ENCODE results near the gene ERBIN. TPM values are rescaled to one million over a fixed set of nuclear protein-coding genes. Genes with fewer than 3 reads are reported as not detected.

Gene ERBIN
- total and polyA plus RNA-seq, 7 donors: 31.9 to 101 (median 64.9) TPM

- Histone ChIP-seq H3K4me3 (no peak overlapping the region), H3K9me3 (no peaks in the 10 kb centered on the region), H3K27me3 (no peaks in the 10 kb centered on the region), H3K27ac (no peak overlapping the region), H3K4me1 (peaks cover 0 to 11% (median 7%) of the 10 kb centered on the region in 4 donors), H3K36me3 (no peaks in the 10 kb centered on the region)
- intact Hi-C loops (cut with DNase I): loop anchor here (10.0 kb wide), 2 partner anchors 91 to 299 kb away; partner anchors contain the start of genes SHLD3, TRAPPC13 and TRIM23
- DNase-seq: no peak
- TF ChIP-seq EP300 (IDR thresholded peaks at IDR 0.05): no peak
- WGBS, 2 donors: 90 to 95% methylated on average over 5 of the region's 5 CpGs
Observed at GRCh38 chr5:65923339-65923738, 3.0 kb upstream of the ERBIN start.

GRCh38 chr5:65924366-65925043, 1.9 kb upstream of the ERBIN start:
- Histone ChIP-seq H3K27me3 (no peaks in the 10 kb centered on the region), H3K4me3 (peak overlapping the region; percentile 67 to 92 (median 82)), H3K9me3 (no peaks in the 10 kb centered on the region), H3K4me1 (peaks cover 0 to 19% (median 14%) of the 10 kb centered on the region in 4 donors), H3K36me3 (no peaks in the 10 kb centered on the region), H3K27ac (peak overlapping the region; percentile 91 to 100 (median 98))
- intact Hi-C loops (cut with DNase I): loop anchor here (1.0 to 10.0 kb wide), 5 partner anchors 90 to 300 kb away; partner anchors contain the start of genes NLN, SGTB, SHLD3 and SREK1
- WGBS, 2 donors: 5 to 8% methylated on average over 19 of the region's 19 CpGs
- TF ChIP-seq POLR2AphosphoS5 (IDR thresholded peaks at IDR 0.05) (no peak), POLR2A (IDR thresholded peaks at IDR 0.05) (no peak), CTCF (IDR thresholded peaks at IDR 0.05) (no peak), EP300 (IDR thresholded peaks at IDR 0.05) (no peak)
- no peak for DNase-seq

GRCh38 chr5:65925044-65925600, 1.3 kb upstream of the ERBIN start:
- Histone ChIP-seq H3K27ac (peak overlapping the region; percentile 91 to 100 (median 98)), H3K4me1 (peaks cover 0 to 26% (median 19%) of the 10 kb centered on the region in 4 donors), H3K9me3 (no peaks in the 10 kb centered on the region), H3K4me3 (peak overlapping the region; percentile 67 to 92 (median 82)), H3K27me3 (no peaks in the 10 kb centered on the region), H3K36me3 (no peaks in the 10 kb centered on the region)
- intact Hi-C loops (cut with DNase I): loop anchor here (1.0 to 10.0 kb wide), 5 partner anchors 90 to 300 kb away; partner anchors contain the start of genes NLN, SGTB, SHLD3 and SREK1
- DNase-seq: peak; percentile 87
- TF ChIP-seq POLR2A (IDR thresholded peaks at IDR 0.05) (no peak), EP300 (IDR thresholded peaks at IDR 0.05) (no peak), CTCF (IDR thresholded peaks at IDR 0.05) (no peak), POLR2AphosphoS5 (IDR thresholded peaks at IDR 0.05) (peak in 2 of 4 donors; percentile 13 to 30)
- 0 to 1% methylated on average over 46 of the region's 46 CpGs for WGBS, 2 donors

GRCh38 chr5:65925601-65926275, 637 bp upstream of the ERBIN start:
- no peaks in the 10 kb centered on the region for H3K36me3 ChIP-seq
- WGBS, 2 donors: 0% methylated on average over 94 of the region's 94 CpGs
- intact Hi-C loops (cut with DNase I): loop anchor here (1.0 to 10.0 kb wide), 5 partner anchors 89 to 301 kb away; partner anchors contain the start of genes NLN, SGTB, SHLD3 and SREK1

More at GRCh38 chr5:65925601-65926275, 637 bp upstream of the ERBIN start:
- peak; percentile 89 to 96 (median 96) for TF ChIP-seq POLR2AphosphoS5 (IDR thresholded peaks at IDR 0.05)
- peak in 2 of 4 experiments; percentile 21 to 24 for TF ChIP-seq CTCF (IDR thresholded peaks at IDR 0.05)
- TF ChIP-seq EP300 (IDR thresholded peaks at IDR 0.05): peak in 1 of 4 donors; percentile 10
- TF ChIP-seq POLR2A (IDR thresholded peaks at IDR 0.05): peak; percentile 68 to 72
- no peaks in the 10 kb centered on the region for H3K9me3 ChIP-seq
- DNase-seq: peak; percentile 89
- H3K27me3 ChIP-seq: no peaks in the 10 kb centered on the region
- H3K4me3 ChIP-seq: peak overlapping the region; percentile 68 to 92 (median 82)
- H3K27ac ChIP-seq: peak overlapping the region; percentile 91 to 100 (median 98)
- peaks cover 0 to 31% (median 22%) of the 10 kb centered on the region in 4 donors for H3K4me1 ChIP-seq
